Right forelimb (tissue), 1 donor: ENCODE data around the gene CPB2.

ENCODE experiments used
- DNase-seq: peaks from one replicate; pipeline ENCODE4 v3.0.0-alpha.2; 2018

The CPB2 gene

GRCh38 chr13:46104868-46105267 lies at the start of gene CPB2:
TSS of gene CPB2 (minus strand) at chr13:46105033. CDS start at chr13:46105009, 24 bp downstream.
- DNase-seq = no peak

GRCh38 chr13:46154136-46154801 lies 49.4 kb upstream of the CPB2 start:
- no peak for DNase-seq

GRCh38 chr13:46152627-46153328 lies 47.9 kb upstream of the CPB2 start:
- DNase-seq = no peak

GRCh38 chr13:46150134-46150693 lies 45.4 kb upstream of the CPB2 start:
- DNase-seq = no peak

- DNase-seq = no peak
Observed at GRCh38 chr13:46149272-46150133, 44.7 kb upstream of the CPB2 start.

GRCh38 chr13:46146898-46147297 lies 42.1 kb upstream of the CPB2 start:
- DNase-seq = no peak

- DNase-seq = no peak
Observed at GRCh38 chr13:46145950-46146349, 41.1 kb upstream of the CPB2 start.

GRCh38 chr13:46145135-46145534 lies 40.3 kb upstream of the CPB2 start:
- no peak for DNase-seq

- DNase-seq = no peak
Observed at GRCh38 chr13:46143184-46143701, 38.4 kb upstream of the CPB2 start.

GRCh38 chr13:46142776-46143175 lies 37.9 kb upstream of the CPB2 start:
- no peak for DNase-seq

GRCh38 chr13:46140044-46140443 lies 35.2 kb upstream of the CPB2 start:
- no peak for DNase-seq

- no peak for DNase-seq
Observed at GRCh38 chr13:46137627-46138317, 32.9 kb upstream of the CPB2 start.

GRCh38 chr13:46136688-46137087 lies 31.9 kb upstream of the CPB2 start:
- no peak for DNase-seq

- DNase-seq = no peak
Observed at GRCh38 chr13:46134961-46135522, 30.2 kb upstream of the CPB2 start.

- no peak for DNase-seq
Observed at GRCh38 chr13:46134494-46134893, 29.7 kb upstream of the CPB2 start.

- no peak for DNase-seq
Observed at GRCh38 chr13:46132109-46132508, 27.3 kb upstream of the CPB2 start.

- no peak for DNase-seq
Observed at GRCh38 chr13:46131705-46132104, 26.9 kb upstream of the CPB2 start.

GRCh38 chr13:46129955-46130618 lies 25.3 kb upstream of the CPB2 start:
- DNase-seq = no peak

GRCh38 chr13:46129124-46129523 lies 24.3 kb upstream of the CPB2 start:
- DNase-seq = no peak

GRCh38 chr13:46127358-46128023 lies 22.7 kb upstream of the CPB2 start:
- no peak for DNase-seq
